Activated naive CD8-positive, alpha-beta T cell treated with anti-CD3 and anti-CD28 coated beads, Interleukin-2, amount 10 ng/mL, durations not matched to agents 7 days and 5 days (primary cell): ENCODE data around the gene TEX50. TPM values are rescaled to one million over a fixed set of nuclear protein-coding genes. Genes with fewer than 3 reads are reported as not detected.
"Not testable (repeated sequence)": the region's sequence is repeated elsewhere in the genome, so short reads cannot be mapped to it uniquely, and the experiment has no call there.

Experiments used
- ATAC-seq: fragments of 150-1000 bp; cut with Tn5 transposase; one replicate; pipeline ENCODE4 v1.10.0; 2021; ENCODE audit warnings: low read depth, moderate library complexity
- POLR2A ChIA-PET: fragments of 350-600 bp; sonication (Branson Sonifier 250); formaldehyde crosslinking; loops from one replicate; lab custom pipeline; 2021; ENCODE audit warnings: antibody characterized with exemption; lab: Charles Lee
- DNase-seq: peaks from one replicate; pipeline ENCODE4 v3.0.0; 2021
- H3K27ac Mint-ChIP-seq: one replicate; pipeline ENCODE4 v1.8.0; 2022; ENCODE audit warnings: mild to moderate bottlenecking, mixed read lengths
- H3K27me3 Mint-ChIP-seq: one replicate; pipeline ENCODE4 v1.8.0; 2022; ENCODE audit warnings: mild to moderate bottlenecking, moderate library complexity, mixed read lengths
- H3K36me3 Mint-ChIP-seq: one replicate; pipeline ENCODE4 v1.8.0; 2021; ENCODE audit warnings: mild to moderate bottlenecking, mixed read lengths
- H3K4me1 Mint-ChIP-seq: one replicate; pipeline ENCODE4 v1.8.0; 2021; ENCODE audit warnings: mixed read lengths
- H3K4me3 Mint-ChIP-seq: one replicate; pipeline ENCODE4 v1.8.0; 2022; ENCODE audit warnings: mild to moderate bottlenecking, moderate library complexity, mixed read lengths
- H3K9me3 Mint-ChIP-seq: one replicate; pipeline ENCODE4 v1.8.0; 2021; ENCODE audit warnings: mixed read lengths
- total RNA-seq, 2 experiments: library from RNA; stranded (reverse); gene quantifications; one replicate each; pipeline ENCODE4 v1.2.3, GENCODE V29; 2021

TEX50 gene
- total RNA-seq: not detected

- H3K9me3 Mint-ChIP-seq: peaks cover 6% of the 10 kb centered on the region
- no peak for ATAC-seq
These were observed at the start of gene TEX50 for GRCh38 chr1:173635116-173635515. TEX50 (plus strand) TSS chr1:173635338; CDS start chr1:173635522, 184 bp downstream.

GRCh38 chr1:173590557-173590956 lies 44.6 kb upstream of the TEX50 start:
- H3K4me1 Mint-ChIP-seq: no peaks in the 10 kb centered on the region
- POLR2A ChIA-PET: no interaction called here
- no peaks in the 10 kb centered on the region for H3K9me3 Mint-ChIP-seq
- no peak overlapping the region for H3K4me3 Mint-ChIP-seq
- no peak overlapping the region for H3K27ac Mint-ChIP-seq
- no peak for DNase-seq
- ATAC-seq: no peak
- peaks cover 1% of the 10 kb centered on the region for H3K36me3 Mint-ChIP-seq
- peaks cover 6% of the 10 kb centered on the region for H3K27me3 Mint-ChIP-seq

More at GRCh38 chr1:173635116-173635515, at the start of gene TEX50:
- no peak for DNase-seq
- H3K27ac Mint-ChIP-seq: no peak within 1 kb of the TSS
- no peaks in the 10 kb centered on the region for H3K36me3 Mint-ChIP-seq
- POLR2A ChIA-PET: no interaction called here
- no peaks in the 10 kb centered on the region for H3K4me1 Mint-ChIP-seq
- no peak within 1 kb of the TSS for H3K4me3 Mint-ChIP-seq
- peaks cover 6% of the 10 kb centered on the region for H3K27me3 Mint-ChIP-seq

- H3K4me1 Mint-ChIP-seq, H3K9me3 Mint-ChIP-seq, DNase-seq, H3K36me3 Mint-ChIP-seq, POLR2A ChIA-PET, ATAC-seq, H3K27ac Mint-ChIP-seq, H3K27me3 Mint-ChIP-seq, H3K4me3 Mint-ChIP-seq: not testable (repeated sequence)
These were observed 44.0 kb upstream of the TEX50 start for GRCh38 chr1:173591138-173591537.

GRCh38 chr1:173596097-173596825 lies 38.9 kb upstream of the TEX50 start:
- Mint-ChIP-seq H3K36me3 (no peaks in the 10 kb centered on the region), H3K4me1 (no peaks in the 10 kb centered on the region), H3K4me3 (no peak overlapping the region), H3K27me3 (peaks cover 11% of the 10 kb centered on the region), H3K27ac (no peak overlapping the region), H3K9me3 (peaks cover 2% of the 10 kb centered on the region)
- POLR2A ChIA-PET: no interaction called here
- DNase-seq (no peak), ATAC-seq (no peak)

GRCh38 chr1:173601588-173601987 lies 33.5 kb upstream of the TEX50 start:
- DNase-seq: no peak
- POLR2A ChIA-PET: no interaction called here
- no peak for ATAC-seq
- peaks cover 17% of the 10 kb centered on the region for H3K27me3 Mint-ChIP-seq
- no peak overlapping the region for H3K27ac Mint-ChIP-seq
- peaks cover 4% of the 10 kb centered on the region for H3K4me1 Mint-ChIP-seq
- peaks cover 3% of the 10 kb centered on the region for H3K9me3 Mint-ChIP-seq
- no peak overlapping the region for H3K4me3 Mint-ChIP-seq
- no peaks in the 10 kb centered on the region for H3K36me3 Mint-ChIP-seq

- POLR2A ChIA-PET: no interaction called here
- Mint-ChIP-seq H3K27me3 (peaks cover 10% of the 10 kb centered on the region), H3K27ac (no peak within 1 kb of the TSS), H3K36me3 (no peaks in the 10 kb centered on the region), H3K4me3 (no peak within 1 kb of the TSS), H3K4me1 (peaks cover 4% of the 10 kb centered on the region), H3K9me3 (peaks cover 3% of the 10 kb centered on the region)
- ATAC-seq: no peak
- no peak for DNase-seq
These were observed 32.0 kb upstream of the TEX50 start, which contains the start of gene SLC9C2 for GRCh38 chr1:173603056-173603591. SLC9C2 (minus strand) TSS chr1:173603072; CDS start chr1:173601776, 1,296 bp downstream.

GRCh38 chr1:173608503-173609216 lies 26.5 kb upstream of the TEX50 start:
- H3K27ac Mint-ChIP-seq: no peak overlapping the region
- no peak overlapping the region for H3K4me3 Mint-ChIP-seq
- ATAC-seq: no peak
- peaks cover 1% of the 10 kb centered on the region for H3K36me3 Mint-ChIP-seq
- H3K9me3 Mint-ChIP-seq: peaks cover 11% of the 10 kb centered on the region
- POLR2A ChIA-PET: no interaction called here
- no peaks in the 10 kb centered on the region for H3K4me1 Mint-ChIP-seq
- DNase-seq: no peak
- H3K27me3 Mint-ChIP-seq: peaks cover 12% of the 10 kb centered on the region

GRCh38 chr1:173613086-173613485 lies 22.1 kb upstream of the TEX50 start:
- POLR2A ChIA-PET, DNase-seq, H3K36me3 Mint-ChIP-seq, ATAC-seq, H3K9me3 Mint-ChIP-seq, H3K27me3 Mint-ChIP-seq, H3K27ac Mint-ChIP-seq, H3K4me1 Mint-ChIP-seq, H3K4me3 Mint-ChIP-seq: not testable (repeated sequence)

GRCh38 chr1:173616859-173617258 lies 18.3 kb upstream of the TEX50 start:
- DNase-seq (no peak), ATAC-seq (no peak)
- POLR2A ChIA-PET: no interaction called here
- no peak overlapping the region for H3K27ac Mint-ChIP-seq
- peaks cover 20% of the 10 kb centered on the region for H3K9me3 Mint-ChIP-seq
- no peak overlapping the region for H3K4me3 Mint-ChIP-seq
- H3K36me3 Mint-ChIP-seq: peaks cover 11% of the 10 kb centered on the region
- H3K27me3 Mint-ChIP-seq: peaks cover 11% of the 10 kb centered on the region
- peaks cover 3% of the 10 kb centered on the region for H3K4me1 Mint-ChIP-seq

- Mint-ChIP-seq H3K27ac (no peak overlapping the region), H3K4me1 (no peaks in the 10 kb centered on the region), H3K9me3 (peaks cover 1% of the 10 kb centered on the region), H3K4me3 (no peak overlapping the region), H3K27me3 (peaks cover 4% of the 10 kb centered on the region), H3K36me3 (peaks cover 3% of the 10 kb centered on the region)
- POLR2A ChIA-PET: no interaction called here
- DNase-seq (no peak), ATAC-seq (no peak)
These were observed 7.9 kb upstream of the TEX50 start for GRCh38 chr1:173627269-173627668.

GRCh38 chr1:173628888-173629287 lies 6.2 kb upstream of the TEX50 start:
- Mint-ChIP-seq H3K27ac (no peak overlapping the region), H3K4me1 (no peaks in the 10 kb centered on the region), H3K9me3 (peaks cover 1% of the 10 kb centered on the region), H3K4me3 (no peak overlapping the region), H3K27me3 (peaks cover 7% of the 10 kb centered on the region), H3K36me3 (no peaks in the 10 kb centered on the region)
- DNase-seq (no peak), ATAC-seq (no peak)
- POLR2A ChIA-PET: no interaction called here

GRCh38 chr1:173637236-173638042 lies 2.3 kb downstream of the TEX50 start:
- H3K4me1 Mint-ChIP-seq, H3K36me3 Mint-ChIP-seq, H3K27ac Mint-ChIP-seq, H3K27me3 Mint-ChIP-seq, ATAC-seq, DNase-seq, H3K4me3 Mint-ChIP-seq, H3K9me3 Mint-ChIP-seq, POLR2A ChIA-PET: not testable (repeated sequence)
